OCI-LY1 (cell line): ENCODE results near the gene PODNL1.

Source experiments
- H2AFZ ChIP-seq: fragments of 200-600 bp; sonication (generic), shearing (Covaris generic); 2 replicates; pipeline ENCODE4 v1.6.0; 2014; ENCODE audit warnings: antibody characterized with exemption, mild to moderate bottlenecking, low read length
- H3F3A ChIP-seq: fragments of 200-600 bp; sonication (generic), shearing (Covaris generic); 2 replicates; pipeline ENCODE4 v1.6.0; 2014; ENCODE audit warnings: mild to moderate bottlenecking, antibody characterized with exemption, low read length, moderate library complexity; ENCODE audit not compliant: insufficient read depth
- H3K27ac ChIP-seq: fragments of 200-600 bp; sonication (generic); 2 replicates; pipeline ENCODE4 v1.5.1; 2014; ENCODE audit warnings: low read length, mixed run types, mild to moderate bottlenecking, low read depth; ENCODE audit not compliant: poor library complexity, severe bottlenecking
- H3K27me3 ChIP-seq: fragments of 200-600 bp; sonication (generic); 2 replicates; pipeline ENCODE4 v1.6.0; 2014; ENCODE audit warnings: antibody characterized with exemption, mild to moderate bottlenecking, low read length, moderate library complexity; ENCODE audit not compliant: insufficient read depth
- H3K36me3 ChIP-seq: fragments of 200-600 bp; sonication (generic); 2 replicates; pipeline ENCODE4 v1.6.1; 2014; ENCODE audit warnings: mild to moderate bottlenecking, antibody characterized with exemption, low read length, moderate library complexity, mixed read lengths; ENCODE audit not compliant: insufficient read depth
- H3K4me1 ChIP-seq: fragments of 200-600 bp; sonication (generic); 2 replicates; pipeline ENCODE4 v1.5.1; 2014; ENCODE audit warnings: mild to moderate bottlenecking, low read length, moderate library complexity; ENCODE audit not compliant: insufficient read depth, severe bottlenecking
- H3K4me2 ChIP-seq: fragments of 200-600 bp; sonication (generic), shearing (Covaris generic); 2 replicates; pipeline ENCODE4 v1.6.1; 2014; ENCODE audit warnings: low read length
- H3K4me3 ChIP-seq: fragments of 200-600 bp; sonication (generic); 2 replicates; pipeline ENCODE4 v1.5.1; 2014; ENCODE audit warnings: low read length, low read depth, mild to moderate bottlenecking, mixed read lengths; ENCODE audit not compliant: poor library complexity, severe bottlenecking
- H3K79me2 ChIP-seq: fragments of 200-600 bp; shearing (Covaris generic); 2 replicates; pipeline ENCODE4 v1.6.1; 2016; ENCODE audit warnings: mixed run types, low read length, mixed read lengths; ENCODE audit not compliant: insufficient read depth
- H3K9ac ChIP-seq: fragments of 200-600 bp; sonication (generic), shearing (Covaris generic); 2 replicates; pipeline ENCODE4 v1.6.1; 2014; ENCODE audit warnings: mild to moderate bottlenecking, low read length, mixed read lengths
- H3K9me2 ChIP-seq: fragments of 200-600 bp; sonication (generic), shearing (Covaris generic); 2 replicates; pipeline ENCODE4 v1.6.1; 2014; ENCODE audit warnings: low read depth, mild to moderate bottlenecking, low read length, mixed read lengths
- H3K9me3 ChIP-seq: fragments of 200-600 bp; shearing (Covaris generic); 2 replicates; pipeline ENCODE4 v1.6.1; 2014; ENCODE audit warnings: low read length, mixed read lengths
- H4K20me1 ChIP-seq: fragments of 200-600 bp; sonication (generic), shearing (Covaris generic); 2 replicates; pipeline ENCODE4 v1.6.0; 2016; ENCODE audit warnings: mild to moderate bottlenecking, low read length; ENCODE audit not compliant: insufficient read depth
- EZH2 ChIP-seq: fragments of 200-600 bp; sonication (generic), shearing (Covaris generic); IDR thresholded peaks from 2 replicates; pipeline ENCODE4 v1.8.0; 2017; ENCODE audit warnings: borderline replicate concordance, mixed run types, mild to moderate bottlenecking, antibody characterized with exemption, low read length, moderate library complexity, mixed read lengths
- TF ChIP-seq, protein P1 (sequence below): fragments of 200-600 bp; sonication (generic), shearing (Covaris generic); IDR thresholded peaks from 2 replicates; pipeline ENCODE4 v1.5.1; 2017; ENCODE audit warnings: mild to moderate bottlenecking, antibody characterized with exemption, low read length, moderate library complexity, mixed read lengths

Gene PODNL1

DNA sequence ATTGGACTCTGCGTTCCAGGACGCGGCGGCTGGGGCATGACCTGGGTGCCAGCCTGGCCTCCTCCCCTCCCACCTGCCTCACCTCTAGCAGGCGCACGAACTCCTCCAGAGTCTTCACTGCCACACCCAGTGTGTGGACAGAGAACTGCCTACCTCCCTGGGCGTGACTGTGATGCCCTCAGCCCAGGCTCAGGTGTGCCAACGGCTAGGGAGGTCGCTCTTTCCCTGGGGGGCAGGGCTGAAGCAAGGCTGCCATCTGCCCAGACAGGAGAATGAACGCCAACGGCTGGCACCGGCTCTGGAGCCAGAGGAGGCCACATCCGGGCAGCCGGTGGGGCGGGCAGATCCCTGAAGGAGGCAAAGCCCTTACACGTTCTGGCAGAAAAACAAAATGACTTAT, 49.9 kb downstream of the PODNL1 start:
- H3F3A ChIP-seq = no peaks in the 10 kb centered on the region
- H3K9ac ChIP-seq = no peak overlapping the region
- TF ChIP-seq EZH2 = no peak
- TF ChIP-seq, protein P1, sequence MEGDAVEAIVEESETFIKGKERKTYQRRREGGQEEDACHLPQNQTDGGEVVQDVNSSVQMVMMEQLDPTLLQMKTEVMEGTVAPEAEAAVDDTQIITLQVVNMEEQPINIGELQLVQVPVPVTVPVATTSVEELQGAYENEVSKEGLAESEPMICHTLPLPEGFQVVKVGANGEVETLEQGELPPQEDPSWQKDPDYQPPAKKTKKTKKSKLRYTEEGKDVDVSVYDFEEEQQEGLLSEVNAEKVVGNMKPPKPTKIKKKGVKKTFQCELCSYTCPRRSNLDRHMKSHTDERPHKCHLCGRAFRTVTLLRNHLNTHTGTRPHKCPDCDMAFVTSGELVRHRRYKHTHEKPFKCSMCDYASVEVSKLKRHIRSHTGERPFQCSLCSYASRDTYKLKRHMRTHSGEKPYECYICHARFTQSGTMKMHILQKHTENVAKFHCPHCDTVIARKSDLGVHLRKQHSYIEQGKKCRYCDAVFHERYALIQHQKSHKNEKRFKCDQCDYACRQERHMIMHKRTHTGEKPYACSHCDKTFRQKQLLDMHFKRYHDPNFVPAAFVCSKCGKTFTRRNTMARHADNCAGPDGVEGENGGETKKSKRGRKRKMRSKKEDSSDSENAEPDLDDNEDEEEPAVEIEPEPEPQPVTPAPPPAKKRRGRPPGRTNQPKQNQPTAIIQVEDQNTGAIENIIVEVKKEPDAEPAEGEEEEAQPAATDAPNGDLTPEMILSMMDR = no peak
- no peaks in the 10 kb centered on the region for H3K36me3 ChIP-seq
- H3K4me2 ChIP-seq = no peak overlapping the region
- H3K27me3 ChIP-seq = peaks cover 12% of the 10 kb centered on the region; the same call in 1 of the 2 replicates
- H3K9me3 ChIP-seq = no peaks in the 10 kb centered on the region
- no peak overlapping the region for H2AFZ ChIP-seq
- no peaks in the 10 kb centered on the region for H3K9me2 ChIP-seq
- no peaks in the 10 kb centered on the region for H3K79me2 ChIP-seq
- H3K4me1 ChIP-seq = no peaks in the 10 kb centered on the region
- H4K20me1 ChIP-seq = no peaks in the 10 kb centered on the region
- no peak overlapping the region for H3K27ac ChIP-seq
- no peak overlapping the region for H3K4me3 ChIP-seq

GRCh38 chr19:13887517-13887916, 50.7 kb downstream of the PODNL1 start:
- no peak overlapping the region for H3K4me3 ChIP-seq
- no peaks in the 10 kb centered on the region for H3K36me3 ChIP-seq
- H3K9me2 ChIP-seq = no peaks in the 10 kb centered on the region
- no peak for TF ChIP-seq EZH2
- TF ChIP-seq, protein P1 = no peak
- H3K79me2 ChIP-seq = no peaks in the 10 kb centered on the region
- no peaks in the 10 kb centered on the region for H3K9me3 ChIP-seq
- no peak overlapping the region for H3K4me2 ChIP-seq
- no peaks in the 10 kb centered on the region for H3K4me1 ChIP-seq
- no peak overlapping the region for H3K9ac ChIP-seq
- no peak overlapping the region for H3K27ac ChIP-seq
- H4K20me1 ChIP-seq = no peaks in the 10 kb centered on the region
- H3F3A ChIP-seq = no peaks in the 10 kb centered on the region
- peaks cover 12% of the 10 kb centered on the region; the same call in 1 of the 2 replicates for H3K27me3 ChIP-seq
- no peak overlapping the region for H2AFZ ChIP-seq

- H3K4me3 ChIP-seq = no peak overlapping the region
- H3K36me3 ChIP-seq = no peaks in the 10 kb centered on the region
- H3K4me2 ChIP-seq = no peak overlapping the region
- no peaks in the 10 kb centered on the region for H3F3A ChIP-seq
- H3K4me1 ChIP-seq = no peaks in the 10 kb centered on the region
- H3K27ac ChIP-seq = no peak overlapping the region
- H2AFZ ChIP-seq = no peak overlapping the region
- TF ChIP-seq EZH2 = no peak
- TF ChIP-seq, protein P1 = no peak
- H3K27me3 ChIP-seq = peaks cover 12% of the 10 kb centered on the region; the same call in 1 of the 2 replicates
- no peaks in the 10 kb centered on the region for H3K9me2 ChIP-seq
- no peaks in the 10 kb centered on the region for H4K20me1 ChIP-seq
- H3K79me2 ChIP-seq = no peaks in the 10 kb centered on the region
- no peak overlapping the region for H3K9ac ChIP-seq
- no peaks in the 10 kb centered on the region for H3K9me3 ChIP-seq
Observed at GRCh38 chr19:13887018-13887436, 51.2 kb downstream of the PODNL1 start.
